GM12872 (cell line): ENCODE measurements around the gene ABHD1.

Experiments used
- CTCF ChIP-seq: IDR thresholded peaks from 3 replicates; pipeline ENCODE4 v1.5.1; 2011; ENCODE audit warnings: low read depth, mild to moderate bottlenecking, low read length, moderate library complexity; ENCODE audit not compliant: insufficient read depth

ABHD1 gene

DNA sequence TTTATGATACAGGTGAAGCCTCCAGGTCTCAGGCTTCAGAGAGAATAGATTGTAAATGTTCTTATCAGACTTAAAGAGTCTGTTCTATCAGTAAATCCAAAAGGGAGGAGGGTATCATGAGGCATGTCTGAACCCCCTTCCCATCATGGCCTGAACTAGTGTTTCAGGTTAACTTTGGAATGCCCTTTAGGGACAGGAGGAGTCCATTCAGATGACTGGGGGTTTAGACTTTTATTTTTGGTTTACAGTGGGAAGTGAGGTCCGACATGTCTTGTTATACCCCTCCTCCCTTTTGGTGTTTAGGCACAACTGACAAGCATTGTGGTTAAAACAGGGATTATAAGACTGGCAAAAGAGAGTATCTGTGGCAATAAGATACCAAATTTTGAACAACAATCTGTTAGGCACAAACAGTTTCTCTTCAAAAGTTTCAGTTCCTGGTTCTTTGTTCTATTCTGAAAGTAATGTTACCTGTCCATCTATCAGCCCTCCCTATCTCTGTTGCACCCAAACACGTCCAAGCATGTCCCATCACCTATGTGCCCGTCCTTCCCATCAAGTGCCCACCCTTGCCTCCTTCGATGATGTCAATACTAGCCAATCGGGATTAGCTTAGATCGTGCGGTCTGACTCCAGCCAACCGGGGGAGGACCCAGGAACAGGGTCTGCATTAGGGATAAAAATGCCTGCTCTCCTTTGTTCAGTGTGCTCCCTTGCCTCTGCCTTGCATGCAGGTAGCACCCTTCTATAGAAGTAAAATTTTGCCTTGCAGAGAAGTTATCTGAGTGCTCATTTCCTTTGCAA is 41.5 kb downstream of the ABHD1 start:
- TF ChIP-seq CTCF, result no peak

DNA sequence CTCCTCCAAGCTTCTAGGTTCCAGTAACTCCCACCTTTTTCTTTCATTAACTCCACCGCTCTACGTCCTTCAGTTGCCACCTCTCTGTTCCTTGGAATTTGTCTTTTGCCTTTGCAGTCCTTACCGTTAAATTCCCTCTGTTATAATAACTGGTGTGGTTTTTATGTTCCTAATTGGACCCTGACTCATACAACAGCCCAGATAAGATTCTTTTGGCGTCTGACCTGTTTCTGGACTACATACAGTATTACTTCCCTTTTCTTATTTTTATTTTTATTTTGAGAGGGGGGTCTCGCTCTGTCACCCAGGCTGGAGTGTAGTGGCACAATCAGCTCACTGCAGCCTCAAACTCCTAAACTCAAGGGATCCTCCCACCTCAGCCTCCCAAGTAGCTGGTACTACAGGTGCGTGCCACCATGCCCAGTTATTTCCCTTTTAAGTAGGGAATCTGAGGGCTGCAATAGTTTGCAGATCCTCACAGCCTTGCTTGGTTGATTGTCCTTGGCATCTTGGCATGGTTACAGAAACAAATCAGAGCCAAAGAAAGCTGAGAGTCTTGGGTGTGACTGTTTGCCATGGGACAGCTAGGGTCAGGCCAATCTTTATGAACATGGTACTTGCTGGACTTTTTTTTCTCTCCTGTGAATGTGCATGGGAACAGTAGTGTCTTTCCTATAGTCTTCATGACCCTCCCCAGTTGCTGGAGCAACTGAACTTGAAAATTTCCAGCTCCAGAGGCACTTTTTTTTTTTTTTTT is 47.1 kb downstream of the ABHD1 start:
- TF ChIP-seq CTCF, result no peak

- no peak for TF ChIP-seq CTCF
Observed at GRCh38 chr2:27171351-27171848, 47.8 kb downstream of the ABHD1 start.

DNA sequence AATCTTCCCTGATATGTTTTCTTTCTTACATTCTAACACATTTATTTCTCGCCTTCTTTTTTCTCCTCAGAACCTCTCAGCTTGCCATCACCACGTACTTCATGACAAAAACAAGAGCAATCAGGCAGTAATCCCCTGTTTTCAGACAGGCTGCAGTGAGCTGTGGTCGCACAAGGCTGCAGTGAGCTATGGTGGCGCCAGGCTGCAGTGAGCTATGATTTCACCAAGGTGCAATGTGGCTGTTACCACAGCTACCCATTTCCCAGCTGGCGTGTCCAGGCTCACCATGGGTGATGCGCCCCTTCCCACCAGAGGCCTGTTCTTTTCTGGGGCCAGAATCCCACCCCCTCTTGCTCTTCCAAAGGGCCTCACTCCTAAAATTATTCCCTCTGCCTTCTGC is 51.0 kb downstream of the ABHD1 start:
- TF ChIP-seq CTCF, result no peak

GRCh38 chr2:27175330-27175729 is 51.7 kb downstream of the ABHD1 start:
- no peak for TF ChIP-seq CTCF

- no peak for TF ChIP-seq CTCF
Observed at GRCh38 chr2:27177441-27178351, 54.1 kb downstream of the ABHD1 start.

DNA sequence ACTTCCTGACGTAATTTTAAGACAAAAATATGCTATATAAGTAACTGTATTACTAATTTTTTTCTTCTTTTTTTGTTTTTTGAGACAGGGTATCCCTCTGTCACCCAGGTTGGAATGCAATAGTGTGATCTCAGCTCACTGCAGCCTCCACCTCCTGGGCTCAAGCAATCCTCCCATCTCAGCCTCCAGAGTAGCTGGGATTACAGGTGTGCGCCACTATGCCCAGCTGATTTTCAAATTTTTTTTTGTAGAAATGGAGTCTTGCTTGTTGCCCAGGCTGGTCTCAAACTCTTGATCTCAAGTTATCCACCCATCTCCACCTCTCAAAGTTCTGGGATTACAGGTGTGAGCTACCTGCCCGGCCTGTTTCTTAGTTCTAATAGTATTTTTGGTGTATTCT is 54.9 kb downstream of the ABHD1 start:
- no peak for TF ChIP-seq CTCF
